G401.6 (cell line): Measurements from ENCODE around the gene ATP6V0B.

Experiments used
- FAIRE-seq: peaks from 2 replicates; lab custom pipeline; 2012; peaks lifted over from hg19 to GRCh38; lab: Jason Lieb, UNC

Gene ATP6V0B

GRCh38 chr1:44008259-44008658 lies 33.5 kb downstream of the ATP6V0B start:
- no peak for FAIRE-seq

DNA sequence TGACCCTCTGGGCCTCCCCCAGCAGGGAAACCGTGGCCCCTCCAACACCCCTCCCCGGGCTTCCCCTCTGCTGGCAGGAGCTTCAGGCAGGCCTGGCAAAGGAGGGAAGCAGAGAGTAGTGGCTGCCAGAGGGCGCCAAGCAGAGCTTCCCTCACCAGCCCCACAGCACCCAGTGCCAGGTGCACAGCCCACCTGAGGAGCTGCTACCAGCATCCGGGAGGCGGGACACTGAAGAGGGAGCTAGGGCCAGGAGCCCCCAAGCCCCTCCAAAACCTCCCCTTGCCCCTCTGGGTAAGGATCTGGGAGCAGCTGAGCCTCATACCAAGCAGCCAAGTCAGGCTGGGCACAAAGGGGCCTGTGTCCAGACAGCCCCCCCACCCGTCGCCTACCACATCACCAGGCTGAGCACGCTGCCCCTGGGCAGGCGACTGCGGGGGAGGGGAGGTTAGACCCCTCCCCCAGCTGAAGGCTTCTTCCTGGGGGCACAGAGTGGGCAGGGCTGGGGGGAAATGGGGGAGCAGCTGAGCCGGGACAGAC lies 36.2 kb downstream of the ATP6V0B start:
- no peak for FAIRE-seq

DNA sequence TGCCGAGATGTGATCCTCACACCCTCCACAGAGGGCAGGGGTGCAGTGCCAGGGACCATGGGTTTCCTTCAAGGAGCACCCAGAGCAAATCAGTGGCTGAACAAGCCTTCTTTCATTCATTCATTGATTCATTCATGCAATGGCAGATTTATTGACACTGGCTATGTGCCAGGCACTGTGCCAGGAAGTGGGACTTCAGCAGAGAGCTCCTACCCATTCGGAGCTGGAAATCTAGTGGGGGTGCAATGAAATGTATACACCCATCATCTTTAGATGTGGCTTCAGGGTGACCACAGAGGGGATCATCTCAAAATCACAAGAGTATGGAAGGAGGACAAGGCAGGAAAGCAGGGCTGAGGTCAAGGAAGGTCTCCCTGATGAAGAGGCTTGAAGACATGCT lies 37.6 kb downstream of the ATP6V0B start:
- no peak for FAIRE-seq

DNA sequence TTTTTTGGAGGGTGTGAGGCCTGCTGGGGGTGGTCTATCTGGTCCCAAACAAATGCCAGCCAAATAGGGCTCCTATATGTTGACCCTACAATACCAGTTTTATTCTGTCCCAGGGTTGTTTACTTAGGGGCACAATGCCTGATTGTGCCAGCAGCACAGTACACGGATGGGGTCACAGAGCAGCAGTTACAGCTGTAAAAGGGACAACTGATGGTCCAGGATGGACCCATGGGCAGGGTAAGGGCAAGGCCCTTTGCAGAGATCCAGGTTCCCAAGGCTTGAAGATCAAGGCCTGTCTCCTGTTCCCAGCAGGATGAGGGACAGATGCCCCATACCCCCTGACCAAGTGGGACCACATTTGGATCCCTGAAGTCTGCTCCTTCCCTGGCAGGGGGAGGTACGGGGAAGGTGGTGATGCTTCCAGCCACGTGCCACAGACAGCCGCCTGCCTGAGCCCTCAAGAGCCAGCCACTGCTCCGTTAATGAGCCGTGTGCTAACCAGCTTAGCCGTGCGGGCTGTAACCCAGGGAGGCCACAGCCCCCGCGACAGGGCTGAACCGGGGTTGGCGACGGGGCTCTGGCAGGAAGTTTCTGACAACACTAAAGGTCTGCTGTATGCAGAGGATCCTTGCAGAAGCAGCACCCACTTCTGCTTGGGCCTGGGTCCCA lies 38.3 kb downstream of the ATP6V0B start:
- FAIRE-seq = no peak

- FAIRE-seq = no peak
Observed at GRCh38 chr1:44013949-44014348, 39.2 kb downstream of the ATP6V0B start.

- FAIRE-seq = no peak
Observed at GRCh38 chr1:44014365-44015104, 39.8 kb downstream of the ATP6V0B start.

DNA sequence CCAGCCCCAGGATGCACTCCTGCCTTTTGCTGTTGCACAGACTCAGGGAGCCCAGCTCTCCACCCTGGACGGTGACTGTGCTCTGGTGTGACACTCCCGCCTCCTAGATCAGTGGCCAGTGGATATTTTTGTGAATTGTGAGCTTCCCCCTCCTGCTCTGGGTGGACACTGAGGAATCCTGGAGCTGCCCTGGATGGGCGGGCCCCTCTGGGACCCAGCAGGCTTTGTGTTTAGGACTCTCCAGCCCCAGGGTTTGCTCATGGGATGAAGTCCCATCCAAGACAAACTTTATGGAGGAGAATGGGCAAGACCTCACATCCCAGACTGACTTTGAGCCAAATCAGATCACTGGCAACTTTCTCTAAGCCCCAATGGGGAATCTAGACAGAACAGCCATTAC lies 40.4 kb downstream of the ATP6V0B start:
- no peak for FAIRE-seq

- no peak for FAIRE-seq
Observed at GRCh38 chr1:44016041-44016889, 41.5 kb downstream of the ATP6V0B start.

DNA sequence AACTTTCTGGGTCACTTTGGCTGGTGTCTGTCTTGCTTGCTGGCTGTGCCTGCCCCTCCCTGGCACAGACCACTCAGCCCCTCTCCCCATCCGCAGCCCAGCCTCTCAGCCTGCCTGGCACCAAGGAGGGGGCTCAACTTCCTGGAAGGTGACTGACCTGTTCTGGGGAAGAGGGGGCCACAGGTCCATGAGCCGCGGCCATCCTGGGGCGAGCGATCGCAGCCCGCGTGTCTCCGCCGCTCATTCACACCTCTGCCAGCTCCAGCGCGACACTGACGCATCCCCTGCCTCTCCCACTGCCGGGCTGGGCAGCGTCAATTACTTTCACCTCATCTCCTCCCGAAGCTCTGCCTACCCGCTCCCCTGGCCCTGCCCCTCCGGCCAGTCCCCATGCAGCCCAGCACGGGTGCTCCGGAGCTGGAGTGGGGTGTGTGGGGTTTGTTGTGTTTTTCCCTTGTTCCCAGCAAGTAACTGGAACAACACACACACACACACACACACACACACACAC lies 42.2 kb downstream of the ATP6V0B start:
- no peak for FAIRE-seq

- FAIRE-seq = no peak
Observed at GRCh38 chr1:44019466-44019948, 44.7 kb downstream of the ATP6V0B start.

GRCh38 chr1:44020464-44020863 lies 45.7 kb downstream of the ATP6V0B start:
- FAIRE-seq = no peak

DNA sequence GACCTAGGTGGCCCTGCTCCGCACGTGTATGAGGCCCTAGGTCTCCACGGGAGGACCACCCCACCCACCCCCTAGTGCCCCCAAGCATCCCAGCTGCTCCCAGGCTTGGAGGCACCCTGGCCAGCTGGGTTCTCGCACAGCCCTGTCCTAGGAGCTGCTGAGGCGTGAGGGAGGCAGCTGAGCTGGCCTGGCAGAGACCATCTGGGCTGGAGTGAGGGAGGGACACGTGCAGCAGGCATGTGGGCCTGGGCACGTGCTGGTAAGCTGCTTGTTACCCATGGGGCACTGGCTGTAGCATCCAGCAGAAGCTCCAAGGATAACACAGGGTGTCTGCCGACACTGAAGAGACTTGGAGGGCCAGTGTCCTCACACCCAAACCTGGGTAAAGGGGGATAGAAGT lies 46.4 kb downstream of the ATP6V0B start:
- no peak for FAIRE-seq

DNA sequence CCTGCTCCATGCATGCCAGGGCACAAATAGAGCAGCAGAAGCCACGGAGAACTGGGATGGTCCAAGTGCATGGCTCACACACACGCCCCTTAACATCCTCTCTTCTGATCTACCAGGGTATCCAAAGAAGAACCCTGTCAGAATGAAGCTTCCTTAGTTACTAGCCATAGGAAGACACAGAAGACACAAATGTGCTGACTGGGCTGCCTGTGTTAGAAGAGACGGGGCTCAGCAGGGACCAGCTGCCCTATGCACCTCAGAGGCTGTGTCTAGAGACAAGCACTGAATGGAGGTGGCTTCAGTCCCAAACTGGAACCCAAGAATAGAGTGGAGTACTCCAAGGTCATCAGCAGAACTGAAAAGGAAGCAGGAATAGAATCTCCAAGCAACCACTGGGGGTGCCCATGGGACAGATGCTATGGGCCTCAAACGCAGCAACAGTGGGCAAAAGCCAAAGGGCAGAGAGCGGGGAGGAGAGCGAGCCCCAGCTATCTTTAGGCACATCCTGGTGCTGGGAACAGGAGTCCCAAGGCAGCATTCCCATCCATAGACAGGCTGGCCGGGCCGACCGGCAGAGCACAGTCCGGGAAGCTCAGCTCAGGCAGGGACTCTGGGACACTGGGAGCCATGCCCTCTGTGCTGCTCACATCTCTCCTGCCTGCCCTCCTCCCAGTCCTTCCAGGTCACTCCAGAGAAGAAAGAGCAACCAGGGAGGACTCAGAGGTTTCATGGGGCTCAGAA lies 47.0 kb downstream of the ATP6V0B start:
- FAIRE-seq = no peak

DNA sequence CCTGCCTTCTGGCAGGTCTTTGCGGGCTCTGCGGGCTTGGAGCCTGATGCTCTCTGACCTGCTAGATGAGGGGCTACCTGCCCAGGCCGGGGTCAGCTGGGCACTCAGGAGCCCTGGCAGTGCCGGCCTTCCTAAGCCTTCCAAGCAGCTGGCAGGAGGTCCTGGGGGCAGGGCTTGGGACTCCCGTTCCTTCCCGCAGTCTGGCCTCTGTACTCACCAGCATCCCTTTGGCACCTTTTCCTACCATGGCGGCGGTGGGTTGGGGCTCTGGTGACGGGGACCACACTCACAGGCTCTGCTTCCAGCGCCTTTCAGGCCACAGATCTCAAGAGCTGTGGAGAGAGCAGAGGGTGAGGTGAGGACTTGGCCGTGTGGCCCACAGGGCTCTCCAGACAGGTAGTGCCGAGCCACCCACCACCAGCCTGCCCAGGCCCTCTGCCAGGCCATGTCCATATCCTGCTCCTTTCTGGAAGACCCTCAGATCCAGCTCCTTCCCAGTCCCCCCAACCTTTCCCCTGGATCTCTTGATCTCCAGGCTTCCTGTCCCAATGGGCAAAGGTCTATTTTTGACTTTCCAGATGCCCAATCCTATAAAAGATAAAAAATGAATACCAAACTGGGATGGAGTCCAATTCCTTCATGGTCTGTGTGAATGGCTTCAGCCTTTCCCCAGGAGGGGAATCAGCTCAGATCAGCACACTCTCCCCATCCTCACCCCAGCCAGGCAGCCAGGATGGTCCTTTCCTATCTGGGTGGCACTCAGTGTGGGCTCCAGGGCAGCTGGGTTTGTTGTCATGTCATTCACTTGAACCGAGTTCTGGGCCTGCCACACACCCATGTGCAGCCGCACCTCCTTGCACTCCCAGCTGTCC lies 49.5 kb downstream of the ATP6V0B start:
- no peak for FAIRE-seq

DNA sequence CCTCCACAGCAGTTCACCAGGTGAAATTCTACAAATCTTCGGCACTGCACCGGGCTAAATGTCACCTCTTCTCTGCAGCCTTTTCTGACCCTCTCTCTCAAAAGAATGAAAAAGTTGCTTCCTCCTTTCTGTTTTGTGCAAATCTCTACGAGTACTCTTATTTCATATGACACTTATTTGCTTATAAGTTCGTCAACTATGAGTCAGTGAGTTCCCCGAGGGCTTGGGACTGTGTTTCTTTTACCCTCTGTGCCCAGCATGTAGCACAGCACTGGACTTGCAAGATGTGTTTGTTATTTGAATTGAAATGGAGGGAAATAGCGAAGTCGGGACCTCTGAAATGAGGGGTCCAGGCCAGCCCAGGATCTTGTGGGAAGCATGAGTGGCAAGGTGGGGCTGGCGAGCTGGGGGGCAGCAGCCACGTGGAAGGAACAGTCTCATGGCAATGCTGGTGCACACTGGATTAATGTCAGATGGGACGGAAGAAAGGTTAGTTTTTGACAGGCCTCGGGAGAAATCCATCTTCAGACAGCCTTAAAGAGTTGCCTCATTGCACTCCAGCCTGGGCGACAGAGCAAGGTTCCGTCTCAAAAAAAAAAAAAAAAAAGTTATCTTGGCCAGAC lies 50.3 kb downstream of the ATP6V0B start:
- FAIRE-seq = no peak

GRCh38 chr1:44025816-44026215 lies 51.1 kb downstream of the ATP6V0B start:
- no peak for FAIRE-seq

DNA sequence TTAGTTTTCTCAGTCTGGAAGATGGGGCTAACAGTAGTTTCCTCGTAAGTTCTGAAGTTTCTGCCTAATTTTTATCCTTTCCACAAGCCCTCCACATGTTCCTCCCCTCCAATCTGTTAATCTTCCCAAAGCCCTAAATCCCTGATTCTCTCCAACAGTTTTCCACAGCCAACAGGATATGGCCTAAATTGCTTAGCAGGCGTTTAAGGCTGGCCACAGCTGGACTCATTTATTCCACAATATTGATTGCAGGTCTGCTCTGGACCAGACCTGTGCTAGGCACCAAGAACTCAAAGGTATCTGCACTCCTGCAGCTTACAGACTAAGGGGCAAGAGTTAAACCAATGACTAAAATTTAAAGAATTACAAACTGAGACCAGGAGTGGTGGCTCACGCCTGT lies 52.6 kb downstream of the ATP6V0B start:
- no peak for FAIRE-seq
